Lung (tissue), 12 donors: ENCODE data around the gene GALM. TPM values are rescaled to one million over a fixed set of nuclear protein-coding genes. Genes with fewer than 3 reads are reported as not detected.

Experiments used
- ATAC-seq: fragments of 200-7000 bp; cut with Tn5 transposase; one replicate; pipeline ENCODE4 v1.9.1; 2020; ENCODE audit warnings: moderate number of reproducible peaks; ENCODE audit not compliant: insufficient read depth, low FRiP score
- DNase-seq, 3 donors: peaks; one replicate each; pipeline ENCODE4 v3.0.0-alpha.2; 2013 to 2017
- H3K27ac ChIP-seq, 2 donors: one replicate each; pipeline ENCODE4 v1.5.1; 2013; ENCODE audit warnings: mild to moderate bottlenecking in 2 of 2, moderate library complexity in 2 of 2, control low read depth in 1 of 2, inconsistent platforms in 1 of 2, low read depth in 1 of 2, low read length in 1 of 2
- H3K27me3 ChIP-seq, 3 donors: one replicate each; pipeline ENCODE4 v1.5.1; 2013; ENCODE audit warnings: low read length in 2 of 3; ENCODE audit not compliant: control insufficient read depth in 3 of 3, insufficient read depth in 3 of 3
- H3K36me3 ChIP-seq, 4 donors: one replicate each; pipeline ENCODE4 v1.5.1; 2013; ENCODE audit warnings: low read length in 4 of 4, mild to moderate bottlenecking in 1 of 4, moderate library complexity in 1 of 4; ENCODE audit not compliant: control insufficient read depth in 4 of 4, insufficient read depth in 4 of 4
- H3K4me1 ChIP-seq, 5 donors: one replicate each; pipeline ENCODE4 v1.5.1; 2013; ENCODE audit warnings: low read length in 5 of 5, mild to moderate bottlenecking in 2 of 5, moderate library complexity in 1 of 5; ENCODE audit not compliant: control insufficient read depth in 5 of 5, insufficient read depth in 5 of 5
- H3K4me3 ChIP-seq: one replicate; pipeline ENCODE4 v1.5.1; 2013; ENCODE audit warnings: mild to moderate bottlenecking, control low read depth, moderate library complexity
- H3K9ac ChIP-seq, 2 donors: one replicate each; pipeline ENCODE4 v1.5.1; 2013; ENCODE audit warnings: low read length in 2 of 2, control low read depth in 1 of 2; ENCODE audit not compliant: insufficient read depth in 1 of 2
- H3K9me3 ChIP-seq, 4 donors: one replicate each; pipeline ENCODE4 v1.5.1; 2013; ENCODE audit warnings: low read length in 3 of 4, mild to moderate bottlenecking in 1 of 4, moderate library complexity in 1 of 4; ENCODE audit not compliant: control insufficient read depth in 4 of 4, insufficient read depth in 3 of 4
- CTCF ChIP-seq: IDR thresholded peaks from 2 replicates; pipeline ENCODE4 v1.5.1; 2012; ENCODE audit warnings: mild to moderate bottlenecking; ENCODE audit errors: control extremely low read depth, extremely low read depth
- WGBS, 2 donors: extraction: QIAGEN DNeasy Blood & Tissue Kit; methylation state at CpG; one replicate each; pipeline ENCODE4 v1.1.7; 2013; 5-methylcytosine and 5-hydroxymethylcytosine counted together
- polyA plus RNA-seq, 2 donors: library from polyadenylated mRNA; stranded (reverse); fragments of 200-250 nt; gene quantifications; one replicate each; pipeline ENCODE4 v1.2.1, GENCODE V29; 2013
- total RNA-seq, 2 donors: library from RNA; depleted of rRNA in 1 of 2; stranded (reverse); fragments of >200 nt in 1 of 2; gene quantifications; one replicate each; pipeline ENCODE4 v1.2.1, GENCODE V29; 2014 to 2021
- donor health status: control.
- donor health status: control.
- donor health status: Bipolar disorder and iron deficiency.
- donor health status: healthy.
- donor health status: DM: yes; HTN: yes; CAD: no.

GALM gene
- total and polyA plus RNA-seq, 4 donors = 7.6 to 25.5 (median 14.1) TPM

- Histone ChIP-seq H3K27me3 (no peaks in the 10 kb centered on the region), H3K27ac (no peak overlapping the region), H3K36me3 (no peaks in the 10 kb centered on the region), H3K9me3 (no peaks in the 10 kb centered on the region), H3K9ac (no peak overlapping the region), H3K4me1 (no peaks in the 10 kb centered on the region), H3K4me3 (no peak overlapping the region)
- TF ChIP-seq CTCF = no peak
- DNase-seq = no peak
- 88 to 98% methylated on average over 2 of the region's 2 CpGs for WGBS, 2 donors
- ATAC-seq = no peak
Measured at GRCh38 chr2:38650717-38651116, 15.2 kb upstream of the GALM start.

DNA sequence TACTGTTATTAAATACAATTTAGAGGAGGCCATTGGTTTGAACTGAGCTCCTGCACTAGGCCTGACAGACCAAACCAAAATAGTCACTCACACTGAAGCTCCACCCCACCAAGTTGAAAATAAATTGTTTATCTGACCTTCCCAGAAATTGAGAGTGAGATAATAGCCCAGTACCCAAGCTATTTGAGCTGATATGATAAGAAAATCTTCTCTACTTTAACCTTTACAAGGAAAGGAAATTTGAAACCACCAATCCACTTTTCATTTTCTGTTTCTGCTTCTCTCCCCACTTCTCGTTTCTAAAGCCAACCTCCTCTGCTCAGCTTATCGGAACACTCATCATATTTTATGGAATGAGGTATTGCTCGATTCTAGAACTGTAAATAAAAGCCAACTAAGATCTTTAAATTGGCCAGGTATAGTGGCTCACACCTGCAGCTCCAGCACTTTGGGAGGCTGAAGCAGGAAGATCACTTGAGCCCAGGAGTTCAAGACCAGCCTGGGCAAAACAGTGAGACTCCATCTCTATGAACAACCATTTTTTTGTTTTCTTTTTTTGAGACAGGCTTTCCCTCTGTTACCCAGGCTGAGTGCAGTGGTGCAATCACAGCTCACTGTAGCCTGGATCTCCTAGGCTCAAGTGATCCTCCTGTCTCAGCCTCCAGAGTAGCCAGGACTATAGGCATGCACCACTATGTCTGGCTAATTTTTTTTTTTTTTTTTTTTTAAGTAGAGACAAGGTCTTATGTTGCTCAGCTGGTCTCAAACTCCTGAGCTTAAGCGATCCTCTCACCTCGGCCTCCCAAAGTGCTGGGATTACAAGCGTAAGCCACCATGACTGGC is 13.3 kb upstream of the GALM start:
- Histone ChIP-seq H3K27me3 (no peaks in the 10 kb centered on the region), H3K27ac (no peak overlapping the region), H3K36me3 (no peaks in the 10 kb centered on the region), H3K4me1 (no peaks in the 10 kb centered on the region), H3K9me3 (no peaks in the 10 kb centered on the region), H3K9ac (no peak overlapping the region), H3K4me3 (no peak overlapping the region)
- WGBS, 2 donors = 60 to 62% methylated on average over 6 of the region's 6 CpGs
- TF ChIP-seq CTCF = no peak
- DNase-seq (peak in 1 of 3 donors; percentile 22), ATAC-seq (no peak)

GRCh38 chr2:38653380-38653714 is 12.6 kb upstream of the GALM start:
- H3K4me1 ChIP-seq = no peaks in the 10 kb centered on the region
- WGBS, 2 donors = 85 to 88% methylated on average over 2 of the region's 2 CpGs
- no peak overlapping the region for H3K27ac ChIP-seq
- no peak for DNase-seq
- no peak for ATAC-seq
- TF ChIP-seq CTCF = no peak
- no peak overlapping the region for H3K9ac ChIP-seq
- H3K9me3 ChIP-seq = no peaks in the 10 kb centered on the region
- H3K27me3 ChIP-seq = no peaks in the 10 kb centered on the region
- no peaks in the 10 kb centered on the region for H3K36me3 ChIP-seq
- no peak overlapping the region for H3K4me3 ChIP-seq
